NCI-H2107 treated with DMSO at 0.1 percent for 48 hours (cell line): Measurements from ENCODE around the gene SIRPB2.
"Not testable (repeated sequence)": the region's sequence is repeated elsewhere in the genome, so short reads cannot be mapped to it uniquely, and the experiment has no call there.

Source experiments
- DNase-seq: peaks from one replicate; lab custom pipeline; 2025; ENCODE audit not compliant: unreplicated experiment; lab: John Stamatoyannopoulos, UW

Gene SIRPB2

DNA sequence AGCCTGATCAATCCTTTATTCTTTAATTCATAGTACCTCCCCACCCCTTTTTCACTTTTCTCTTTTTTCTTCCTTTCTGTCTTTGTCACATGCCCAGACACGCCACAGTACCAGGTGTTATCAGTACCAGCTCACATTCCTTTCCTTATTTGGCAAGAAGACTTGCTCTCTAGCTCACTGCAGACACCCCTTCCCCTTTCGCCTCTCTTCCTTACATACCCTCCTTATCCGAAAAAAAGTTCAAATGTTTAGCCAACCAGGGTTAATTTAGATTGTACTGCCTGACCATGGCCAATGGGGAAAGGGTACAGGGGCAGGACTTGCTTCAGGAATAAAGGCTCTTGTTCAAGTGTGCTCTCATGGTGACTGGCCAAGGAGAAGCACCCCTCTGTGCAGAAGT, 9.3 kb upstream of the SIRPB2 start:
- no peak for DNase-seq

- DNase-seq: no peak
Observed at GRCh38 chr20:1499528-1500420, 8.6 kb upstream of the SIRPB2 start.

DNA sequence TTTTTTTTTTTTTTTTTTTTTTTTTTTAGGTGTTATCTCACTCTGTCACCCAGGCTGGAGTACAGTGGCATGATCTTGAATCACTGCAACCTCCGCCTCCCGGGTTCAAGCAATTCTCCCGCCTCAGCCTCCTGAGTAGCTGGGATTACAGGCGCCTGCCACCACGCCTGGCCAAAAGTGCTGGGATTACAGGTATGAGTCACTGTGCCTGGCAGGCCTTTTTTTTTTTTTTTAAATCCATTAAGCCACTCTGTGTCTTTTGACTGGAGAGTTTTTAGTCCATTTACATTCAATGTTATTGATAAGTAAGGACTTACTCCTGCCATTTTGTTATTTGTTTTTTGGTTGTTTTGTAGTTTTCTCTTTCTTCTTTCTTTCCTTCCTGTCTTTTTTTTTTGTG, 6.2 kb upstream of the SIRPB2 start:
- not testable (repeated sequence) for DNase-seq

DNA sequence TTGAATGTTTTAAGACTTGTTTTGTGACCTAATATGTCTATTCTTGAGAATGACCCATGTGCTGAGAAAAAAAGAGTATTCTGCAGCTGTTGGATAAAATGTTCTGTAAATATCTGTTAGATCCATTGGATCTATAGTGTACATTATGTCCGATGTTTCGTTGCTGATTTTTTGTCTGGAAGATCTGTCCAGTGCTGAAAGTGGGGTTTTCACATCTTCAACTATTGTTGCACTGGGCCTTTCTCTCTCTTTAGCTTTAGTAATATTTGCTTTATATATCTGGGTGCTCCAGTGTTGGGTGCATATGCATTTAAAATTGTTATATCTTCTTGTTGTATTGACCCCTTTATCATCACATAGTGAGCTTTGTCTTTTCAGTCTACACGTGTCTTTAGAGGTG, 5.7 kb upstream of the SIRPB2 start:
- DNase-seq: no peak

DNA sequence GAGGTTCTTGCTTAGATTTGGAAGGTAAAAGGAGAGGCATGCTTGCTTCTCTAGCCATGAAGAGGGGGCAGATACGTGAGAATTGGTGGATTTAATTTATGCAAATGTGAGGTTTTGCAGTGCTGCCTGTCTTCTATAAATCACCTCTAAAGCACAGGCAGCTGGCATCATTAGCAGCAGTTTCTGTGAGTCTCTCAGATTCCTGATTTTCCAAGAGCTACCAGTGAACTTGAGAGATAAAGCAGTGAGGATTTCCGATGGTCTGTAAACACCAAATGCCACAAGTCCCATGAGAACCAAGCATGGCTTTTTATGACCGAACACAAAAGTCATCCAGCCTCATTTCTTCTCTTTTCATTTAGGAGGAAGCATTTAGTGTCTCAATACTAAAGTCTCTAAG, 3.2 kb upstream of the SIRPB2 start:
- no peak for DNase-seq

DNA sequence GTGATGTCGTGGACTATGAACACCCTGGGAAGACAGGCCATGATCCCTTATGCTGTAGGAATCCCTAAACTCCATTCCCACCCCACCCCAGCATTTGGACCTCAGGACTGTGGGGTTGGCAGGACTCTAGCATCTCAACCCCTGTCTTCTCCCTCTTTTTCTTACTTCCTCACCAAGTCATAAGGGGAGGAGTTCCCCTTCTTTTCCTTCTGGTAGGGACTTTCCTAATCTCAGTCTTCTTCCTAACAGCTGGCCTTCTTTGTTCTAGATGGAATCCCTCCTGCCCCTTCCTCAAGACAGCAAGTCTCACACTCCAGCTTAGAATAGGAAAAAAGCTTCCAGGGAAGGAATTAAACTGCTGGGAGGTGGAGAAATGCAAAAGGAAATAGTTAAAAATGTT, 2.3 kb upstream of the SIRPB2 start:
- no peak for DNase-seq

DNA sequence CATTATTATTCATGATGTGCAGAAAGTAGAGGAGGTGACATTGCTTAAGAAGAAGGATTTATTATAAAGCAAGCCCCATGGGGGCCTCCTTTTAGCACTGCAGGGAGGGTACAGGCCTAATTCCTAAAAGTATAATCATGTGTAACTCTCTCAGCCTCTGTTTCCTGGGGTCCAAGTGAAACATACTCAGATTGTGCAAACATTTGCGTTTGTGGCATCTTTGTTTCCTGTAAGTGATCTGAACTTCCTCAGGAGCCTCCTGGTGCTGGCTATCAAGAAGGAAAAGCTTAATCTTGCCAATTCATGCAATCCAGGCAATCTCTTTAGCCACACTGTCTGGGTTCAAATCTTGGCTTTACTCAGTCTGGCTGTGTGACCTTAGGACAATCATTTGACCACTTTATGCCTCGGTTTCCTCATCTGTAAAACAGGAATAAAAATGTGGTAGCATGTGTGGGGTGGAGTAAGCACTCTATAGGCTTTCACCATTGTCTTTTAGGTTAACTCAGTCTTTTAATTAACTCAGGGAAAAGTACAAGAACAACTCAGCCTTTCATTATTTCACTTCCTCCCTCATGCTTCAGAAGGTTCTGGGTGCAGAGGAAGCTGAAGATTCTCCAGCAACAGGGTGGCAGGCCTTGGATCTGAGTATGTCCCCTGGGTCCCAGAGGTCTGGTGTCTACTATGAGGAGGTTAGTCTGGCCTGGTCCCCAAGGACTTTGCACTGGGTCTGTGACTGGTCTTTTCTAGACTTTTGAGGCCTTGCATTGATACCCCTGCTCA, 831 bp upstream of the SIRPB2 start:
- DNase-seq: no peak

GRCh38 chr20:1490643-1491195, 501 bp downstream of the SIRPB2 start:
- no peak for DNase-seq

DNA sequence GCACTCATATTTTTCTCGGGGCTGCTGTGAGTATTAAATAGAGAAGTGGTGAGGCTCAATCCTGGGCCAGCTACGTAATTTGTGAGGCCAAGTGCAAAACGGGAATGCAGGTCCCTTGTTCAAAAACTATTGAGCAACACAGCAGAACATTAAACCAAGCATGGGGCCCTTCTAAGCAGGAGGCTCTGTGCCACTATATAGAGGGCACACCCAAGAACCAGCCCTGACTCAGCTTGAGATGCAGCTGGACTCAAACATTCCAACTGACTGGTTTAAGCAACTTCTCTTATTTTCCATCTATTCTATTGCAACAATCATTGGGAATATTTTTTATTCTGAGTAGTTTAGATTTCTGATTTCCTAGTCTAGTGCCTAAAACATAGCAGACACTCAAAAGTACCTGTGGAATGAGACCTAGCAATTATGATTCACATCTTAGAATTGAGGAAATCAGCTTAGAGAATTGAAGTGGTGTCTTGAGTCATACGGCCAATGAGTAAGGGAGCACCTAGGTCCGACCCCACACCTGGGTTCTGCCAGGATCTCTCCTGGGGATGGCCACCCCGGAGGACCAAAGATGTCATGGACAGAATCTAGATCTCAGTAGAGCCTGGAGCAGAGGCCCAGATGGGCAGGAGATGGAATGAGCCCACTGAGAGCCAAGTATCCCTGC, 1.3 kb downstream of the SIRPB2 start:
- no peak for DNase-seq

DNA sequence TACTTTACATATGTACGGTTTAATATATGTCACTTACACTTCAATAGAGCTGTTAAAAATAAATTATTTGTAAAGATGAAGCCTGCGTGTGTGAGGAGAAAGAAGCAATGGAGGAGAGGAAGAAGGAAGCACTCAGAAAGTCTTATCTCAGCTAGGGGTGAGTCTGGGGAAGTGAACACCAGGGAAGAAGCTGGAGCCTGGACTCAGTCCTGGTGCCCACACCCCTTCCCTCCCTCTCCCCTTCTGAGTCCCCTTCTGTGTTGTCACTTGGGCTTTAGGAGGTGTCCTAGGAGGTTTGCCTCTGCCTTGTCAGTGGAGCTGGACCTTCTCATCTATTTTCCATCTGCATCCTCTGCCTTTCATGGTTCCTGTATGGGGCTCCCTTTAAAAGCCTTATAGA, 1.9 kb downstream of the SIRPB2 start:
- no peak for DNase-seq

GRCh38 chr20:1486566-1486965, 4.7 kb downstream of the SIRPB2 start:
- no peak for DNase-seq

GRCh38 chr20:1484438-1485116, 6.6 kb downstream of the SIRPB2 start:
- DNase-seq: no peak

GRCh38 chr20:1479831-1480595, 11.2 kb downstream of the SIRPB2 start:
- no peak for DNase-seq

DNA sequence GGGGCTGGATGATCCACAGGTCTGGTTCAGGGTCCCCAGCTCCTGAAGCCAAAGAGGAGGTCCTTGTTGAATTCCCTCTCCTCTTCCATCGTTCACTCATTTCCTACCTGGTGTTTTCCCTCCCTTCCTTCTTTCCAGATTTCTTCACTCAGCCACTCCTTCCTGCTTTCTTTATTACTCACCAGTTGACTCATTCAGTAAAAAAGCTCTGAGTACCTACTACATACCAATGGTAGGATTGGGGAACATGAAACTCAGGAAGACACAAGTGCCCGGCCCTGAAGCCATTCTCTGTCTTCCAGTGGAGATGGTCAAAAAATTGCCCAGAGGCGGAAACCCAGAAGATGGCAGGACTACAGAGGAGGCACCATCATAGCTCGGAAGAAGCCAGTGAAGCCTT, 12.7 kb downstream of the SIRPB2 start:
- DNase-seq: no peak

- DNase-seq: no peak
Observed at GRCh38 chr20:1477896-1478490, 13.2 kb downstream of the SIRPB2 start.

DNA sequence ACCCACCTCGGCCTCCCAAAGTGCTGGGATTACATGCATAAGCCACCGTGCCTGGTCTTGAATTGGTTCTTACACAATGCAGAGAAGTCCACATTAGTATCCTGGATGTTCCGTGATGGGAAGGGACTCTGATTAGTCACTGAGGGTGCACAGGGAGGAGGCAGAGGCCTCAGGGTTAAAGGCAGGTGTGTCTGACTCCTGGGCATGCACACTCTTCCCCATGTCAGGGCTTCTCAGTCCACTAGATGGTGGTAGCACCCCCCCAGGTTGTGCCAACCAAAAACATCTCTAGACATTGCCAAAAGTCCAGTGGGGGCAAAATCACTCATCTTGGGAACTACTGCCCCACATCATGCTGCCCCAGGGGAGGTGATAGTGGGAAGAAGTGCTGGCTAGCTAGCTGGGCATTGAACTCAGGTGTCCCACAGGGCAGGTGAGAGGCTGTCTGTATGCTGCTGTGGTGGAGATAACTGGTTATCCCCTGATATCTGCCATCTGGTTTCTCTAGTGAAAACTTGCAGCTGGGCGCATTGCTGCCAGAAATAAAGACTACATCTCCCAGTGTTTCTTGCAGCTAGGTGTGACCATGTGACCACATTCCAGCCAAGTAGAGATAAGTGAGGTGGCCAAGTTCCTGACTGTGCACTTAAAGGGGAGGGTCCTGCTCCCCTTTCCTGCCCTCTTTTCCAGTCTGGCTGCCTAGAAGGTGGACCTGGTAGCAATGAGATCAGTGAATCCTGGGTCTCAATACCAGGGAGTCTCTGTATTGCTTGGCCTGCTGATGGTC, 16.2 kb downstream of the SIRPB2 start:
- no peak for DNase-seq

DNA sequence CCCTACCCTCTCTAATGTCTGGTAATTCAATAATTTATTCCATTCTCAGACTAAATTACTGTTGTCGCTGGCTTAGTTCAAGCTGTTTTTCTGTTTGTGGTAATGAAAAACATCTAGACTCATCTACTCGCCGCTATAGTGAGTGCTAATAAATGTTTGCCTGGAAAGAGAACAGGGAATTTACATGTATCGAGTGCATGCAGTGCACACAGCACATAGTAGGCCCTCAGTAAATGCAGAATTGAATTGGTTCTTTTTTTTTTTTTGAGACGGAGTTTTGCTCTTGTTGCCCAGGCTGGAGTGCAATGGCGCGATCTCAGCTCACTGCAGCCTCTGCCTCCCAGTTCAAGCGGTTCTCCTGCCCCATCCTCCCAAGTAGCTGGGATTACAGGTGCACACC, 16.9 kb downstream of the SIRPB2 start:
- no peak for DNase-seq

DNA sequence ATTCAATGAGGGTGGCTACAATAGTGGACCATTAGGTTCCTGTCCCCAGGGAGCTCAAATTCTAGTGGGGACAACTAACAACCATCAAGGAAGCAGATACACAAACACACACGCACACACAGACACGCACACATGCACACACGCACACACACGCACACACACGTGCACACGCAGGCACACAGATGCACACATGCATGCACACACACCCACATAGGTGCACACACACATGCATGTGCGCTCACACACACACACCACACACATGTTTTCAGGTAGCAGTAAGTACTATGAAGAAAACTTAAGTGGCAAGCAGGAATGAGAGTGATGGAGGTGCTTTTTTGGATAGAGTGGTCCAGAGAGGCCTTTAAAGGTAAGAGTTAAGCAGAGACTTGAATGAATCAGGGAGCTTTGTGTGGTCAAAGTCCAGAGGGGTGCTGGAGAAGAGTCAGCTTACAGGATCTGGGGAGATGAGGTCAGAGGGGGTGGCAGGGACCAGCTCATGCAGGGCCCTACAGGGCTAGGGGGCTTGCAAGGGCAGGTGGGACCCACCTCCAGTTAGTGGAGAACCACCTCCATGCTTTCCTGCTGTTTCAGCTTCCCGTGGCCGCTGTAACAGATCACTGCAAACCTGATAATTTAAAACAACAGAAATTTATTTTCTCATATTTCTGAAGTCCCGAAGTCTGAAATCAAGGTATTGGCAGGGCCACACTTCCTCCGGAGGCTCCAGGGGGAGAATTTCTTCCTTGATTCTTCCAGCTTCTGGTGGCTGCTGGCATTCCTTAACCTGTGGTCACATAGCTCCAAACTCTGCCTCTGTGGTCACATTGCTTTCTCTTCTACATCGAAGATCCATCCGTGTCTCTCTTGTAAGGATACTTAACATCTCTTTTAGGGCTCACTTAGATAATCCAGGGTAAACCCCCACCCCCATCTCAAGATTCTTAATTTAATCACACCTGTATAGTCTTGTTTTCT, 17.7 kb downstream of the SIRPB2 start:
- no peak for DNase-seq
